ENCODE results near the gene TENT4A. TPM values are rescaled to one million over a fixed set of nuclear protein-coding genes. Genes with fewer than 3 reads are reported as not detected.

The TENT4A gene
- total RNA-seq, 4 donors from 2014 or later = 20.9 to 70.3 (median 28.1) TPM

GRCh38 chr5:6740586-6741150 lies 27.4 kb downstream of the TENT4A start:
- in situ Hi-C loops (cut with MboI; ENCODE audit: low pct_ligation_motif_present in 1 of 4, low pct_unique_long_range_greater_than_20kb in 1 of 4, low sequenced_read_pairs in 3 of 4) = loop anchor here in 3 of 4 donors (10.0 to 25.0 kb wide), 3 partner anchors 103 to 128 kb away; partner anchors contain the start of genes NSUN2 (in 1 of the 3) and SRD5A1 (in 1 of the 3)
- intact Hi-C loops (cut with DNase I; ENCODE audit: low total_unique reads) = no loop called here
- no peak for TF ChIP-seq POLR2AphosphoS5 (IDR thresholded peaks at IDR 0.05)
- no peak for TF ChIP-seq EP300 (IDR thresholded peaks at IDR 0.05; ENCODE audit: low read depth)
- TF ChIP-seq POLR2A (IDR thresholded peaks at IDR 0.05) = no peak
- TF ChIP-seq CTCF (IDR thresholded peaks at IDR 0.05) = no peak
- peaks cover 0 to 18% (median 0%) of the 10 kb centered on the region in 4 donors for H3K36me3 ChIP-seq
- 92% methylated on average over 12 of the region's 12 CpGs; no CpG with 5 or more reads in 1 of the 2 donors for WGBS, 2 donors (ENCODE audit: low coverage in 1 of 2)
- peaks cover 0 to 5% (median 0%) of the 10 kb centered on the region in 4 donors for H3K4me1 ChIP-seq
- H3K27ac ChIP-seq = no peak overlapping the region
- no peaks in the 10 kb centered on the region for H3K27me3 ChIP-seq
- H3K9me3 ChIP-seq = no peaks in the 10 kb centered on the region
- DNase-seq = no peak
- no peak overlapping the region for H3K4me3 ChIP-seq

GRCh38 chr5:6742081-6742758 lies 29.0 kb downstream of the TENT4A start:
- Histone ChIP-seq H3K4me3 (no peak overlapping the region), H3K27ac (no peak overlapping the region), H3K36me3 (peaks cover 0 to 32% (median 0%) of the 10 kb centered on the region in 4 donors), H3K9me3 (no peaks in the 10 kb centered on the region), H3K27me3 (no peaks in the 10 kb centered on the region), H3K4me1 (peaks cover 0 to 5% (median 0%) of the 10 kb centered on the region in 4 donors)
- no peak for DNase-seq
- intact Hi-C loops (cut with DNase I; ENCODE audit: low total_unique reads) = no loop called here
- WGBS, 2 donors (ENCODE audit: low coverage in 1 of 2) = 80 to 93% methylated on average over 4 to 13 of the region's 13 CpGs
- in situ Hi-C loops (cut with MboI; ENCODE audit: low pct_ligation_motif_present in 1 of 4, low pct_unique_long_range_greater_than_20kb in 1 of 4, low sequenced_read_pairs in 3 of 4) = loop anchor here in 3 of 4 donors (10.0 to 25.0 kb wide), 3 partner anchors 105 to 130 kb away; partner anchors contain the start of genes NSUN2 (in 1 of the 3) and SRD5A1 (in 1 of the 3)
- TF ChIP-seq EP300 (IDR thresholded peaks at IDR 0.05; ENCODE audit: low read depth) (no peak), POLR2AphosphoS5 (IDR thresholded peaks at IDR 0.05) (no peak), CTCF (IDR thresholded peaks at IDR 0.05) (no peak), POLR2A (IDR thresholded peaks at IDR 0.05) (no peak)

- Histone ChIP-seq H3K36me3 (peaks cover 0 to 32% (median 0%) of the 10 kb centered on the region in 4 donors), H3K4me3 (no peak overlapping the region), H3K27me3 (no peaks in the 10 kb centered on the region), H3K9me3 (no peaks in the 10 kb centered on the region), H3K4me1 (peaks cover 0 to 5% (median 0%) of the 10 kb centered on the region in 4 donors), H3K27ac (no peak overlapping the region)
- WGBS, 2 donors (ENCODE audit: low coverage in 1 of 2) = 84% methylated on average over 10 of the region's 10 CpGs; no CpG with 5 or more reads in 1 of the 2 donors
- in situ Hi-C loops (cut with MboI; ENCODE audit: low pct_ligation_motif_present in 1 of 4, low pct_unique_long_range_greater_than_20kb in 1 of 4, low sequenced_read_pairs in 3 of 4) = loop anchor here in 3 of 4 donors (10.0 to 25.0 kb wide), 3 partner anchors 106 to 131 kb away; partner anchors contain the start of genes NSUN2 (in 1 of the 3) and SRD5A1 (in 1 of the 3)
- DNase-seq = no peak
- TF ChIP-seq POLR2AphosphoS5 (IDR thresholded peaks at IDR 0.05) (no peak), POLR2A (IDR thresholded peaks at IDR 0.05) (no peak), CTCF (IDR thresholded peaks at IDR 0.05) (no peak), EP300 (IDR thresholded peaks at IDR 0.05; ENCODE audit: low read depth) (no peak)
- intact Hi-C loops (cut with DNase I; ENCODE audit: low total_unique reads) = no loop called here
These were observed 29.9 kb downstream of the TENT4A start for GRCh38 chr5:6743161-6743560.
